ENCODE measurements around the gene TAC4. TPM values are rescaled to one million over a fixed set of nuclear protein-coding genes. Genes with fewer than 3 reads are reported as not detected.

Gene TAC4
- total and polyA plus RNA-seq, 2 of the 13 experiments (the other 11 are each of a cell fraction or from before 2014, with no cell fraction given) = not detected

GRCh38 chr17:49896860-49897259 is 49.0 kb upstream of the TAC4 start:
- TF ChIP-seq ZBTB33 (CRISPR knock-in tag; IDR thresholded peaks at IDR 0.05) (no peak), YY1 (IDR thresholded peaks at IDR 0.05; ENCODE audit: insufficient read depth, insufficient replicate concordance, low read depth, low read length) (no peak), HNF4A (CRISPR knock-in tag; IDR thresholded peaks at IDR 0.05) (no peak), SP2 (CRISPR knock-in tag; IDR thresholded peaks at IDR 0.05) (no peak), PAXIP1 (CRISPR knock-in tag; conservative IDR thresholded peaks at IDR 0.05) (no peak), PLRG1 (conservative IDR thresholded peaks at IDR 0.05) (no peak), NFE2 (CRISPR knock-in tag; IDR thresholded peaks at IDR 0.05) (no peak), MIER2 (CRISPR knock-in tag; IDR thresholded peaks at IDR 0.05) (no peak), SKI (IDR thresholded peaks at IDR 0.05; ENCODE audit: partially characterized antibody) (no peak), KLF12 (CRISPR knock-in tag; IDR thresholded peaks at IDR 0.05; ENCODE audit: borderline replicate concordance) (no peak), NR3C1 (CRISPR knock-in tag; IDR thresholded peaks at IDR 0.05) (no peak), STAT5B (CRISPR knock-in tag; IDR thresholded peaks at IDR 0.05) (no peak)
- BruUV-seq (replicated peaks) = no TSS peak
- ChIA-PET CTCF (ENCODE audit: low intra/inter-chr PET ratio, low total read pairs) (interaction anchor here (1.2 kb wide), 1 partner anchor 100 kb away, joined by 6 read pairs; no protein-coding TSS in a partner anchor), POLR2A (no interaction called here)
- Histone ChIP-seq H3K27ac (ENCODE audit: extremely low read length, insufficient read depth, low read length) (no peak overlapping the region), H3K79me2 (ENCODE audit: insufficient read depth, low read length) (no peaks in the 10 kb centered on the region), H2AFZ (ENCODE audit: low read length) (no peak overlapping the region), H3K4me2 (ENCODE audit: low read depth, low read length) (no peak overlapping the region), H3K36me3 (replicated peaks in 1 of 2; ENCODE audit: control insufficient read depth in 1 of 2, insufficient read depth in 2 of 2, low read length in 2 of 2) (no peaks in the 10 kb centered on the region), H3K4me1 (ENCODE audit: insufficient read depth, low read length) (peaks cover 31% of the 10 kb centered on the region), H3K4me3 (replicated peaks in 1 of 3; ENCODE audit: insufficient read depth in 1 of 3, low read depth in 2 of 3, low read length in 3 of 3) (no peak overlapping the region), H4K20me1 (ENCODE audit: insufficient read depth, low read length) (no peaks in the 10 kb centered on the region), H3K9me3 (ENCODE audit: low read length) (no peaks in the 10 kb centered on the region), H3K27me3 (ENCODE audit: control insufficient read depth in 1 of 2, insufficient read depth in 2 of 2, low read length in 2 of 2) (peaks cover 0 to 35% of the 10 kb centered on the region in 2 experiments; a peak in 4 of 5 replicates), H3K9ac (ENCODE audit: insufficient read depth, low read depth, low read length) (no peak overlapping the region)
- in situ Hi-C loops (cut with HindIII; ENCODE audit: extremely low pct_ligation_motif_present, low pct_unique_long_range_greater_than_20kb) (loop anchor here (5.0 kb wide), 1 partner anchor 100 kb away; the partner anchor contains the start of gene DLX3), intact Hi-C loops (cut with micrococcal nuclease; ENCODE audit: unreplicated experiment) (no loop called here)
- WGBS (ENCODE audit: low lambda C conversion rate) = 25% methylated on average over 5 of the region's 5 CpGs
- ATAC-seq (no peak), DNase-seq (ENCODE audit: low spot score) (no peak), FAIRE-seq (no peak)

Data from HepG2 (cell line).